DND-41 (cell line): ENCODE results near the gene TMEM132C.

Source experiments
- ATAC-seq: fragments of 200-7000 bp; cut with Tn5 transposase; 3 replicates; pipeline ENCODE4 v1.9.1; 2021; ENCODE audit warnings: low read depth; ENCODE audit not compliant: insufficient read depth
- DNase-seq: peaks from one replicate; pipeline ENCODE4 v3.0.0-alpha.2; 2020
- H2AFZ ChIP-seq: 2 replicates; pipeline ENCODE4 v1.6.0; 2012; ENCODE audit warnings: low read depth, low read length
- H3K27ac ChIP-seq: 2 replicates; pipeline ENCODE4 v1.5.1; 2012; ENCODE audit warnings: low read length, inconsistent platforms
- H3K27me3 ChIP-seq: fragments of 200-600 bp; sonication (generic); 2 replicates; pipeline ENCODE4 v1.6.0; 2012; ENCODE audit warnings: low read length, mild to moderate bottlenecking, inconsistent platforms; ENCODE audit not compliant: insufficient read depth, poor library complexity
- H3K36me3 ChIP-seq: 2 replicates; pipeline ENCODE4 v1.5.1; 2012; ENCODE audit warnings: low read length, inconsistent platforms; ENCODE audit not compliant: insufficient read depth
- H3K4me1 ChIP-seq: 2 replicates; pipeline ENCODE4 v1.5.1; 2012; ENCODE audit warnings: mild to moderate bottlenecking, low read length; ENCODE audit not compliant: insufficient read depth
- H3K4me2 ChIP-seq: 2 replicates; pipeline ENCODE4 v1.6.0; 2012; ENCODE audit warnings: mild to moderate bottlenecking, moderate library complexity, low read length, inconsistent platforms; ENCODE audit not compliant: insufficient read depth
- H3K4me3 ChIP-seq, 2 experiments: fragments of 200-600 bp in 1 of 2; shearing (Covaris generic) in 1 of 2; 2 replicates each; pipeline ENCODE4 v1.5.1; 2012 to 2016; ENCODE audit warnings: inconsistent platforms in 2 of 2, low read length in 2 of 2, mild to moderate bottlenecking in 2 of 2, low read depth in 1 of 2, moderate library complexity in 1 of 2
- H3K79me2 ChIP-seq: 2 replicates; pipeline ENCODE4 v1.6.0; 2012; ENCODE audit warnings: low read length, inconsistent platforms; ENCODE audit not compliant: insufficient read depth
- H3K9ac ChIP-seq: 2 replicates; pipeline ENCODE4 v1.6.0; 2012; ENCODE audit warnings: low read depth, mild to moderate bottlenecking, inconsistent platforms, low read length, moderate library complexity
- H3K9me3 ChIP-seq: 2 replicates; pipeline ENCODE4 v1.5.1; 2012; ENCODE audit warnings: low read length, moderate library complexity, mild to moderate bottlenecking, inconsistent platforms; ENCODE audit not compliant: insufficient read depth, severe bottlenecking
- H4K20me1 ChIP-seq: 2 replicates; pipeline ENCODE4 v1.6.0; 2012; ENCODE audit warnings: low read length; ENCODE audit not compliant: insufficient read depth
- CTCF ChIP-seq: IDR thresholded peaks from 2 replicates; pipeline ENCODE4 v1.5.1; 2012; ENCODE audit warnings: borderline replicate concordance, low read length, moderate library complexity, mild to moderate bottlenecking; ENCODE audit not compliant: poor library complexity, severe bottlenecking; ENCODE audit errors: extremely low read depth
- EZH2 ChIP-seq: IDR thresholded peaks from 3 replicates; pipeline ENCODE4 v1.6.1; 2012; ENCODE audit warnings: borderline replicate concordance, low read depth, mild to moderate bottlenecking, moderate library complexity, low read length, inconsistent platforms; ENCODE audit not compliant: severe bottlenecking

Gene TMEM132C

GRCh38 chr12:128621304-128621703 is 354.3 kb downstream of the TMEM132C start:
- Histone ChIP-seq H3K27ac (no peak overlapping the region), H3K4me2 (no peak overlapping the region), H3K9ac (no peak overlapping the region), H3K4me1 (no peaks in the 10 kb centered on the region), H3K27me3 (no peaks in the 10 kb centered on the region), H3K4me3 (no peak overlapping the region), H4K20me1 (no peaks in the 10 kb centered on the region), H3K36me3 (no peaks in the 10 kb centered on the region), H2AFZ (no peak overlapping the region), H3K79me2 (no peaks in the 10 kb centered on the region), H3K9me3 (no peaks in the 10 kb centered on the region)
- TF ChIP-seq EZH2, result no peak
- TF ChIP-seq CTCF, result no peak
- no peak for ATAC-seq
- DNase-seq, result no peak

- DNase-seq (no peak), ATAC-seq (no peak)
- H3K4me2 ChIP-seq, result no peak overlapping the region
- H3K27ac ChIP-seq, result no peak overlapping the region
- H2AFZ ChIP-seq, result no peak overlapping the region
- no peaks in the 10 kb centered on the region for H3K27me3 ChIP-seq
- no peaks in the 10 kb centered on the region for H3K9me3 ChIP-seq
- H3K4me1 ChIP-seq, result no peaks in the 10 kb centered on the region
- TF ChIP-seq CTCF (no peak), EZH2 (no peak)
- H3K36me3 ChIP-seq, result no peaks in the 10 kb centered on the region
- H3K9ac ChIP-seq, result no peak overlapping the region
- H4K20me1 ChIP-seq, result no peaks in the 10 kb centered on the region
- no peak overlapping the region for H3K4me3 ChIP-seq
- H3K79me2 ChIP-seq, result no peaks in the 10 kb centered on the region
Observed at GRCh38 chr12:128623748-128624147, 356.8 kb downstream of the TMEM132C start.

- no peak for TF ChIP-seq CTCF
- no peak for TF ChIP-seq EZH2
- H3K27me3 ChIP-seq, result no peaks in the 10 kb centered on the region
- no peak for DNase-seq
- H3K4me3 ChIP-seq, result no peak overlapping the region
- H3K36me3 ChIP-seq, result no peaks in the 10 kb centered on the region
- no peaks in the 10 kb centered on the region for H3K9me3 ChIP-seq
- H3K9ac ChIP-seq, result no peak overlapping the region
- no peaks in the 10 kb centered on the region for H3K4me1 ChIP-seq
- H3K79me2 ChIP-seq, result no peaks in the 10 kb centered on the region
- no peak overlapping the region for H3K27ac ChIP-seq
- ATAC-seq, result no peak
- H2AFZ ChIP-seq, result no peak overlapping the region
- H4K20me1 ChIP-seq, result no peaks in the 10 kb centered on the region
- no peak overlapping the region for H3K4me2 ChIP-seq
Observed at GRCh38 chr12:128626808-128627320, 359.9 kb downstream of the TMEM132C start.

GRCh38 chr12:128627659-128628058 is 360.7 kb downstream of the TMEM132C start:
- H3K4me1 ChIP-seq, result no peaks in the 10 kb centered on the region
- no peak overlapping the region for H3K4me2 ChIP-seq
- no peaks in the 10 kb centered on the region for H3K27me3 ChIP-seq
- no peak overlapping the region for H3K4me3 ChIP-seq
- ATAC-seq (no peak), DNase-seq (no peak)
- TF ChIP-seq EZH2 (no peak), CTCF (no peak)
- H4K20me1 ChIP-seq, result no peaks in the 10 kb centered on the region
- no peaks in the 10 kb centered on the region for H3K9me3 ChIP-seq
- H3K9ac ChIP-seq, result no peak overlapping the region
- no peaks in the 10 kb centered on the region for H3K36me3 ChIP-seq
- H2AFZ ChIP-seq, result no peak overlapping the region
- no peak overlapping the region for H3K27ac ChIP-seq
- no peaks in the 10 kb centered on the region for H3K79me2 ChIP-seq
